GM21528 (cell line): Measurements from ENCODE around the gene GLIS1.

Experiments
- ATAC-seq: cut with Tn5 transposase; IDR thresholded peaks from one replicate; pipeline ENCODE4 v1.9.1; 2021; ENCODE audit warnings: mild to moderate bottlenecking, moderate library complexity; ENCODE audit not compliant: unreplicated experiment, low FRiP score

Gene GLIS1

GRCh38 chr1:53477651-53478501, 261.1 kb downstream of the GLIS1 start:
- ATAC-seq: no peak

GRCh38 chr1:53476579-53476978, 262.4 kb downstream of the GLIS1 start:
- ATAC-seq: no peak

- ATAC-seq: no peak
Measured at GRCh38 chr1:53475664-53476063, 263.3 kb downstream of the GLIS1 start.

GRCh38 chr1:53473463-53473862, 265.5 kb downstream of the GLIS1 start:
- ATAC-seq: no peak

- no peak for ATAC-seq
Measured at GRCh38 chr1:53471000-53471399, 268.0 kb downstream of the GLIS1 start.

GRCh38 chr1:53470584-53470983, 268.4 kb downstream of the GLIS1 start:
- no peak for ATAC-seq

- ATAC-seq: no peak
Measured at GRCh38 chr1:53470155-53470554, 268.8 kb downstream of the GLIS1 start.

- ATAC-seq: no peak
Measured at GRCh38 chr1:53469373-53469772, 269.6 kb downstream of the GLIS1 start.

GRCh38 chr1:53468374-53468773, 270.6 kb downstream of the GLIS1 start:
- no peak for ATAC-seq

GRCh38 chr1:53467391-53467790, 271.6 kb downstream of the GLIS1 start:
- ATAC-seq: no peak

GRCh38 chr1:53465023-53465957, 273.7 kb downstream of the GLIS1 start:
- no peak for ATAC-seq

- no peak for ATAC-seq
Measured at GRCh38 chr1:53463961-53464899, 274.7 kb downstream of the GLIS1 start.

- ATAC-seq: no peak
Measured at GRCh38 chr1:53462769-53463501, 276.0 kb downstream of the GLIS1 start.

- no peak for ATAC-seq
Measured at GRCh38 chr1:53462193-53462592, 276.8 kb downstream of the GLIS1 start.

- ATAC-seq: no peak
Measured at GRCh38 chr1:53461323-53462044, 277.5 kb downstream of the GLIS1 start.

- ATAC-seq: no peak
Measured at GRCh38 chr1:53460666-53461322, 278.2 kb downstream of the GLIS1 start.

GRCh38 chr1:53460211-53460634, 278.7 kb downstream of the GLIS1 start:
- ATAC-seq: no peak
